Left ventricle myocardium inferior (tissue), 1 donor: ENCODE measurements around the gene DENND4C. TPM values are rescaled to one million over a fixed set of nuclear protein-coding genes. Genes with fewer than 3 reads are reported as not detected.
"Not testable (repeated sequence)": the region's sequence is repeated elsewhere in the genome, so short reads cannot be mapped to it uniquely, and the experiment has no call there.

ENCODE experiments used
- DNase-seq: peaks from one replicate; pipeline ENCODE4 v3.0.0-alpha.2; 2020
- H3K27ac ChIP-seq: fragments of 200-600 bp; replicated peaks from 2 replicates; pipeline ENCODE4 v1.8.0; 2021
- H3K27me3 ChIP-seq: fragments of 200-600 bp; 2 replicates; pipeline ENCODE4 v1.8.0; 2021; ENCODE audit warnings: low read depth
- H3K36me3 ChIP-seq: fragments of 200-600 bp; 2 replicates; pipeline ENCODE4 v1.8.0; 2021
- H3K4me1 ChIP-seq: fragments of 200-600 bp; 2 replicates; pipeline ENCODE4 v1.8.0; 2021
- H3K4me3 ChIP-seq: fragments of 200-600 bp; 2 replicates; pipeline ENCODE4 v1.8.0; 2021; ENCODE audit warnings: mild to moderate bottlenecking, moderate library complexity
- H3K9me3 ChIP-seq: fragments of 200-600 bp; replicated peaks from 2 replicates; pipeline ENCODE4 v1.8.0; 2021
- CTCF ChIP-seq: fragments of 200-600 bp; IDR thresholded peaks from 2 replicates; pipeline ENCODE4 v1.8.0; 2021; ENCODE audit warnings: antibody characterized with exemption, mild to moderate bottlenecking, borderline replicate concordance
- intact Hi-C: fragments of 100-400 bp; cut with micrococcal nuclease; formaldehyde crosslinking; loops from one replicate; pipeline ENCODE4 v1.11.0; 2022
- total RNA-seq: library from RNA; stranded (reverse); fragmentation: NEBNext Ultra II Directional; extraction: Animal tissue kit (Norgen Biotek cat#: 25700); gene quantifications from one replicate; pipeline ENCODE4 v1.2.1, GENCODE V29; 2021
- donor health status: DM: no; HTN: yes; CAD: no; lungs with severe emphysema.

DENND4C gene
- total RNA-seq, 1 donor from 2014 or later = 20.8 TPM

DNA sequence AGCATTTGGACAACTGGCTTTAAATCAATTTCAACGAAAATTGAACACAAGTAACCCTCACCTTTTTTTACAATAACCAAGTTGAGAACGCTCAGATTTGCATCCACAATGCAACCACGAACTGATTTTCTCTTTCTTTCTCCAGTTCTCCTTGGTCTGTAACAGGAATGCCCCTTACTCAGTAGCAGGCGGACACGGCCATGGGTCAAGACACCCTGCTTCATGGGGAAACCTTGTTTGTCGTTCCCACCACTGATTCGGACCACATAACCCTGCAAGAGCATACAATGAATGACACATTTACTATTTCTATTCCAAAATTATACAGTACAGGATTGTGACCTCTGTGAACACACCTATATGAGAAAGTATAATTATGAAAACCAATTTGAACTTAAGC lies 148.2 kb downstream of the DENND4C start:
- no peak for TF ChIP-seq CTCF
- peak overlapping the region; percentile 77 for H3K4me3 ChIP-seq
- H3K36me3 ChIP-seq = peaks cover 52% of the 10 kb centered on the region
- no peak for DNase-seq
- H3K27me3 ChIP-seq = no peaks in the 10 kb centered on the region
- H3K27ac ChIP-seq = peak overlapping the region; percentile 95
- intact Hi-C loops = loop anchor here (10.0 kb wide), 1 partner anchor 76 kb away; no protein-coding TSS in a partner anchor
- peaks cover 42% of the 10 kb centered on the region for H3K4me1 ChIP-seq
- H3K9me3 ChIP-seq = no peaks in the 10 kb centered on the region

- Histone ChIP-seq H3K9me3 (no peaks in the 10 kb centered on the region), H3K27ac (peak overlapping the region; percentile 95), H3K4me1 (peaks cover 42% of the 10 kb centered on the region), H3K4me3 (peak overlapping the region; percentile 77), H3K36me3 (peaks cover 47% of the 10 kb centered on the region), H3K27me3 (no peaks in the 10 kb centered on the region)
- intact Hi-C loops = loop anchor here (10.0 kb wide), 1 partner anchor 76 kb away; no protein-coding TSS in a partner anchor
- DNase-seq = no peak
- TF ChIP-seq CTCF = no peak
Observed at GRCh38 chr9:19379283-19379682, 148.8 kb downstream of the DENND4C start.

GRCh38 chr9:19379697-19380046 lies 149.2 kb downstream of the DENND4C start:
- H3K4me1 ChIP-seq = peaks cover 42% of the 10 kb centered on the region
- no peak for DNase-seq
- H3K4me3 ChIP-seq = peak overlapping the region; percentile 77
- H3K27ac ChIP-seq = peak overlapping the region; percentile 95
- no peaks in the 10 kb centered on the region for H3K9me3 ChIP-seq
- peaks cover 43% of the 10 kb centered on the region for H3K36me3 ChIP-seq
- no peaks in the 10 kb centered on the region for H3K27me3 ChIP-seq
- no peak for TF ChIP-seq CTCF
- intact Hi-C loops = loop anchor here (1.0 to 10.0 kb wide), 2 partner anchors 29 to 75 kb away; no protein-coding TSS in a partner anchor

DNA sequence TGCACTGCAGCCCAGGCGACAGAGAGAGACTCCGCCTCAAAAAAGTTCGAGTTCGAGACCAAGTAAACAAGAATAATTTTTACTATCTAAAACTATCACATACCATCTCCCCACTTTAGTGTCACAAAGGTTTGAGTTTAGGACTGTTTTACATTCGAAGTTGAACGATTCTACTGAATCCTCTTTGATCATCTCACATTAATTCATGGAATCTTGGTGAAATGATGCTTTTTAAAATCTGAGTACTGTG lies 150.3 kb downstream of the DENND4C start:
- Histone ChIP-seq H3K27me3 (no peaks in the 10 kb centered on the region), H3K27ac (peak overlapping the region; percentile 95), H3K36me3 (peaks cover 33% of the 10 kb centered on the region), H3K9me3 (no peaks in the 10 kb centered on the region), H3K4me1 (peaks cover 42% of the 10 kb centered on the region), H3K4me3 (peak overlapping the region; percentile 77)
- TF ChIP-seq CTCF = no peak
- DNase-seq = no peak
- intact Hi-C loops = loop anchor here (1.0 kb wide), 1 partner anchor 28 kb away; no protein-coding TSS in a partner anchor

- H3K4me3 ChIP-seq = no peak overlapping the region
- intact Hi-C loops = no loop called here
- H3K9me3 ChIP-seq = no peaks in the 10 kb centered on the region
- no peak for DNase-seq
- peaks cover 24% of the 10 kb centered on the region for H3K36me3 ChIP-seq
- H3K27ac ChIP-seq = no peak overlapping the region
- TF ChIP-seq CTCF = no peak
- no peaks in the 10 kb centered on the region for H3K27me3 ChIP-seq
- H3K4me1 ChIP-seq = peaks cover 42% of the 10 kb centered on the region
Observed at GRCh38 chr9:19381656-19382055, 151.2 kb downstream of the DENND4C start.

DNA sequence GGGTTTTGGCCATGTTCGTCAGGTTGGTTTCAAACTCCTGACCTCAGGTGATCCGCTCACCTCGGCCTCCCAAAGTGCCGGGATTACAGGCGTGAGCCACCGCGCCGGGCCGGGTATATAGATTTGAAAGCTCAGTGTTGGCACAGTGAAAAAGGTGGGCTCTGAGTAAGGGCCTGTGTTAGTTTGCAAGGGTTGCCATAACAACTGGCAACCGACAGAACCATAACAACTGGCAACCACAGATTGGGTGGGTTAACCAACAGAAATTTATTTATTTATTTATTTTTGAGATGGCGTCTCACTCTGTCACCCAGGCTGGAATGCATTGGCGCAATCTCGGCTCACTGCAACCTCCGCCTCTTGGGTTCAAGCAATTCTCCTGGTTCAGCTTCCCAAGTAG lies 154.7 kb downstream of the DENND4C start:
- intact Hi-C loops, H3K27ac ChIP-seq: not testable (repeated sequence)

More for the DNA sequence above, 154.7 kb downstream of the DENND4C start:
- H3K36me3 ChIP-seq, H3K4me1 ChIP-seq, H3K27me3 ChIP-seq, DNase-seq, H3K4me3 ChIP-seq, H3K9me3 ChIP-seq: not testable (repeated sequence)
